IMR-90 (cell line): ENCODE measurements around the gene FTL.

Source experiments
- BHLHE40 ChIP-seq: fragments of 150-350 bp; IDR thresholded peaks from 2 replicates; pipeline ENCODE4 v1.6.1; 2016; ENCODE audit warnings: mild to moderate bottlenecking, low read depth, low read length
- CEBPB ChIP-seq: IDR thresholded peaks from 2 replicates; pipeline ENCODE4 v1.6.1; 2012; ENCODE audit warnings: low read depth, low read length, improper control_type of control experiment
- CTCF ChIP-seq: conservative IDR thresholded peaks from 2 replicates; pipeline ENCODE4 v1.5.1; 2012; ENCODE audit warnings: mild to moderate bottlenecking, low read depth, low read length, improper control_type of control experiment
- MXI1 ChIP-seq: IDR thresholded peaks from 2 replicates; pipeline ENCODE4 v1.6.1; 2012; ENCODE audit warnings: low read depth, mild to moderate bottlenecking, low read length, moderate library complexity, borderline replicate concordance
- POLR2A ChIP-seq: IDR thresholded peaks from 2 replicates; pipeline ENCODE4 v1.6.1; 2012; ENCODE audit warnings: mild to moderate bottlenecking, low read depth, low read length
- RAD21 ChIP-seq: IDR thresholded peaks from 2 replicates; pipeline ENCODE4 v1.6.1; 2012; ENCODE audit warnings: low read length, improper control_type of control experiment
- RCOR1 ChIP-seq: IDR thresholded peaks from 2 replicates; pipeline ENCODE4 v1.6.1; 2012; ENCODE audit warnings: mild to moderate bottlenecking, low read length, improper control_type of control experiment; ENCODE audit not compliant: insufficient replicate concordance
- SMC3 ChIP-seq: fragments of 150-350 bp; IDR thresholded peaks from 2 replicates; pipeline ENCODE4 v1.6.1; 2016; ENCODE audit warnings: low read depth, mild to moderate bottlenecking, antibody characterized with exemption, low read length, moderate library complexity

GRCh38 chr19:48986211-48986610 is 21.1 kb downstream of the FTL start:
- TF ChIP-seq POLR2A, result no peak
- TF ChIP-seq MXI1, result no peak
- no peak for TF ChIP-seq CEBPB
- TF ChIP-seq CTCF, result no peak
- TF ChIP-seq RAD21, result no peak
- TF ChIP-seq RCOR1, result no peak
- no peak for TF ChIP-seq BHLHE40
- no peak for TF ChIP-seq SMC3
